SU-DHL-6 (cell line): Measurements from ENCODE around the gene NDUFA8.

Source experiments
- H2AFZ ChIP-seq: fragments of 200-600 bp; sonication (generic); 2 replicates; pipeline ENCODE4 v1.6.1; 2014; ENCODE audit warnings: low read depth, mild to moderate bottlenecking, moderate library complexity, mixed read lengths, antibody characterized with exemption, low read length; ENCODE audit not compliant: severe bottlenecking
- H3F3A ChIP-seq: fragments of 200-600 bp; shearing (Covaris generic); 2 replicates; pipeline ENCODE4 v1.6.0; 2016; ENCODE audit warnings: antibody characterized with exemption, mild to moderate bottlenecking; ENCODE audit not compliant: insufficient read depth
- H3K27ac ChIP-seq: fragments of 200-600 bp; sonication (generic); 2 replicates; pipeline ENCODE4 v1.5.1; 2016; ENCODE audit warnings: low read depth, mild to moderate bottlenecking, low read length, moderate library complexity, mixed read lengths
- H3K27me3 ChIP-seq: fragments of 200-600 bp; sonication (generic), shearing (Covaris generic); 2 replicates; pipeline ENCODE4 v1.6.0; 2014; ENCODE audit warnings: mild to moderate bottlenecking, low read length
- H3K36me3 ChIP-seq: fragments of 200-600 bp; sonication (generic); 2 replicates; pipeline ENCODE4 v1.6.1; 2014; ENCODE audit warnings: mild to moderate bottlenecking, low read length, mixed read lengths
- H3K4me2 ChIP-seq: fragments of 300-600, 200-600 bp; shearing (Covaris generic), sonication (generic); 2 replicates; pipeline ENCODE4 v1.6.0; 2014; ENCODE audit warnings: low read length, low read depth, mild to moderate bottlenecking; ENCODE audit not compliant: poor library complexity, severe bottlenecking
- H3K4me3 ChIP-seq: fragments of 200-600 bp; sonication (generic); 2 replicates; pipeline ENCODE4 v1.5.1; 2014; ENCODE audit warnings: antibody characterized with exemption, low read length, mild to moderate bottlenecking, mixed read lengths; ENCODE audit not compliant: insufficient read depth, poor library complexity, severe bottlenecking
- H3K79me2 ChIP-seq: fragments of 200-600 bp; sonication (generic); 2 replicates; pipeline ENCODE4 v1.6.1; 2014; ENCODE audit warnings: mild to moderate bottlenecking, low read length, moderate library complexity; ENCODE audit not compliant: insufficient read depth
- H3K9ac ChIP-seq: fragments of 200-600 bp; sonication (generic); 2 replicates; pipeline ENCODE4 v1.7.0; 2014; ENCODE audit warnings: mild to moderate bottlenecking, low read length
- H3K9me2 ChIP-seq: fragments of 200-600 bp; sonication (generic); replicated peaks from 2 replicates; pipeline ENCODE4 v1.6.1; 2014; ENCODE audit warnings: low read length; ENCODE audit not compliant: insufficient read depth
- H3K9me3 ChIP-seq: fragments of 200-600 bp; sonication (generic); 2 replicates; pipeline ENCODE4 v1.6.1; 2014; ENCODE audit warnings: low read length, mixed read lengths; ENCODE audit not compliant: insufficient read depth
- H4K20me1 ChIP-seq: fragments of 200-600 bp; sonication (generic); 2 replicates; pipeline ENCODE4 v1.6.1; 2014; ENCODE audit warnings: low read depth, mild to moderate bottlenecking, antibody characterized with exemption, low read length, moderate library complexity, mixed read lengths
- CTCF ChIP-seq: fragments of 200-600 bp; sonication (generic); IDR thresholded peaks from one replicate; pipeline ENCODE4 v1.5.1; 2017; ENCODE audit warnings: antibody characterized with exemption, mild to moderate bottlenecking, low read length, moderate library complexity; ENCODE audit not compliant: insufficient read depth, poor library complexity, severe bottlenecking
- EZH2phosphoT487 ChIP-seq: fragments of 200-600 bp; sonication (generic), shearing (Covaris generic); conservative IDR thresholded peaks from 2 replicates; pipeline ENCODE4 v1.6.1; 2018; ENCODE audit warnings: mild to moderate bottlenecking, antibody characterized with exemption, low read length, moderate library complexity, mixed read lengths

The NDUFA8 gene

DNA sequence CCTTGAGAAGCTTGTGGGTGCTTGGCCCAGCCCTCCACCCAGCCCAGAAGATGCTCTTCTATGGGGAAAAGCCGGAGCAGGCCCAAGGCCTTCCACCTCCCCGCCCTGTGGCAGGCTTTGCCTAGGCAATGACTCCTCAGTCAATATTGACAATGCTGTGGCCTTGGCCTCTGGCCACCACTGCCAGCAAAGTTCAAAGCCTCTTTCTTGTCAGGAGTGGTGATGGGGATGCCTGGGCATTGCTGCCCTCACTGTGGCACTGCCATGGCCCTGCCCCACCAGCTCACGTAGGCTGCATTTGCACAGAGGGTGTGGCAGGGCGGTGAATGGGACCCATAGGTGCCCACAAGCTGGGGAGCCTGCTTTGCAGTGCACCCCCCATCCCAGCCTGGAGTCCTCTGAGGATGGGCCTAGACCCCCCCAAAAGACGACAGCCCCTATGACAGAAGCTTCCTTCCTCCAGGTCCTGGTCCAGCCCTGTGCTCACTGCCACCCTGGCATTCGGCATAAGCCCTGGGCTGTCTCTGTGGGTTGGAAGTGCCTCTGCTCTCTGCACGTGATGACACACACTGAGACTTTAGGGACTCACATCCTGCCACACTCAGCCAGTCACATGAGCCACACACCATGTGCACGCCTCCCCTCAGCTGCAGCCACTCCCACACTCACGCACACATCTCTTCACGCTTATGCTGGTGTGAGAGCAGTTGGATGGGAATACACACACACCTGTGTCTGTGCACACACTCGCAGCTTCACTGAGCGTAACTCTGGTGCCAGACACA is 31.2 kb upstream of the NDUFA8 start:
- Histone ChIP-seq H3K9me2 (no peaks in the 10 kb centered on the region), H3K27me3 (no peaks in the 10 kb centered on the region), H3K79me2 (no peaks in the 10 kb centered on the region), H3K4me2 (no peak overlapping the region), H4K20me1 (no peaks in the 10 kb centered on the region), H2AFZ (no peak overlapping the region), H3K36me3 (no peaks in the 10 kb centered on the region), H3K9ac (no peak overlapping the region), H3F3A (no peaks in the 10 kb centered on the region), H3K9me3 (no peaks in the 10 kb centered on the region), H3K27ac (no peak overlapping the region), H3K4me3 (no peak overlapping the region)
- TF ChIP-seq CTCF (no peak), EZH2phosphoT487 (no peak)

- Histone ChIP-seq H3K9me2 (no peaks in the 10 kb centered on the region), H3K9ac (no peak overlapping the region), H4K20me1 (no peaks in the 10 kb centered on the region), H3K4me2 (no peak overlapping the region), H3K9me3 (no peaks in the 10 kb centered on the region), H3K27me3 (no peaks in the 10 kb centered on the region), H2AFZ (no peak overlapping the region), H3K79me2 (no peaks in the 10 kb centered on the region), H3K36me3 (no peaks in the 10 kb centered on the region), H3K4me3 (no peak overlapping the region), H3F3A (no peaks in the 10 kb centered on the region), H3K27ac (no peak overlapping the region)
- TF ChIP-seq EZH2phosphoT487 (no peak), CTCF (no peak)
These were observed 28.8 kb upstream of the NDUFA8 start for GRCh38 chr9:122188369-122188768.

DNA sequence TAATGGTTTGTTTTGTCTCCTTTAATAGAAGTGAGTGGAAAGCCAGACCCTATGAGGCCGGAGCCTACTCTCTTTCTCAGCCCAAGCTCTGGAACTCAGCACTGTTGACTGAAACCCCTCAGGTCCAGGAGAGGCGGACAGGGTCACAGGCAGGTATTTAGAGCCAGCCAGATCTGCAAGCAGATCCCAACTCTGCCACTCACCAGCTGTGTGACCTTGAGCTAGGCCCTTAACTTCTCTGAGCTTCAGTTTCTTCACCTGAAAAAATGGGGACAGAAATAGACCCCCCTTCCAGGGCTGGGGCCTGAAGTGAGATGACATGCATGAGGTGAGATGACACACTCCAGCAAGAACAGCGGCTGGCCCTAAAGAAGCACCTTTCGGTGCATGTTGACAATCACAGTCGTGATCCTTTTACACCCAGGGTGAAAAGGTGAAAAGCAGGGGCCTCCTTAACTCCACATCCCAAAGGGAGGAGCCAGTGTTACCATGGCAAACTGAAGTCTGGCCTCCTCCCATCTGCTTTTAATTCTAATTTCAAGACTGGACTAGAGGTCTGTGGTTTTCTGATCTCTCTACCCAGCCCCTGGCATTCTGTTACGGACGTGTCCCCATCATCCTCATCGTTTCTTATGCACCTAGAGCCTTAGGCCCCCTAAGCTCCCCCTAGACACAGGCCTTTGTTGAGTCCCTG is 27.3 kb upstream of the NDUFA8 start:
- Histone ChIP-seq H3K9me3 (no peaks in the 10 kb centered on the region), H3K4me3 (no peak overlapping the region), H3K36me3 (no peaks in the 10 kb centered on the region), H3K79me2 (no peaks in the 10 kb centered on the region), H3K9me2 (no peaks in the 10 kb centered on the region), H3K4me2 (no peak overlapping the region), H3F3A (no peaks in the 10 kb centered on the region), H4K20me1 (no peaks in the 10 kb centered on the region), H2AFZ (no peak overlapping the region), H3K9ac (no peak overlapping the region), H3K27me3 (0 out of 2 replicates have a peak, but pooled peaks cover 4% of the 10 kb centered on the region), H3K27ac (no peak overlapping the region)
- TF ChIP-seq EZH2phosphoT487, result no peak
- TF ChIP-seq CTCF, result no peak
